B cell (primary cell): ENCODE measurements around the gene TBATA. TPM values are rescaled to one million over a fixed set of nuclear protein-coding genes. Genes with fewer than 3 reads are reported as not detected.

ENCODE experiments used
- ATAC-seq: fragments of 200-7000 bp; cut with Tn5 transposase; one replicate; pipeline ENCODE4 v1.10.0; 2021; ENCODE audit warnings: low read depth, mild to moderate bottlenecking, moderate number of reproducible peaks, moderate library complexity
- CTCF ChIA-PET: fragments of 350-600 bp; sonication (Branson Sonifier 250); formaldehyde crosslinking; loops from one replicate; lab custom pipeline; 2021; ENCODE audit warnings: antibody characterized with exemption, inconsistent platforms; lab: Charles Lee
- POLR2A ChIA-PET: fragments of 350-600 bp; sonication (Branson Sonifier 250); formaldehyde crosslinking; loops from one replicate; lab custom pipeline; 2021; ENCODE audit warnings: antibody characterized with exemption; lab: Charles Lee
- DNase-seq: peaks from one replicate; pipeline ENCODE4 v3.0.0; 2013
- H2AFZ ChIP-seq: 2 replicates; pipeline ENCODE4 v1.6.1; 2012; ENCODE audit warnings: mild to moderate bottlenecking, low read depth, low read length; ENCODE audit not compliant: insufficient read depth, poor library complexity, severe bottlenecking
- H3K27ac ChIP-seq, 2 donors: 1 replicate in 1 of 2; 2 replicates in 1 of 2; pipeline ENCODE4 v1.5.1; 2012 to 2013; ENCODE audit warnings: low read length in 2 of 2, mild to moderate bottlenecking in 2 of 2, moderate library complexity in 1 of 2
- H3K27me3 ChIP-seq, 4 experiments: fragments of 200-600 bp in 1 of 4; sonication (generic) in 1 of 4; replicated peaks in 1 of 4; 1 replicate in 2 of 4; 2 replicates in 2 of 4; pipeline versions ENCODE4 v1.6.1 to v1.7.0; 2013 to 2016; ENCODE audit warnings: low read length in 3 of 4, mild to moderate bottlenecking in 2 of 4, mixed read lengths in 1 of 4, moderate library complexity in 1 of 4; ENCODE audit not compliant: insufficient read depth in 4 of 4, control insufficient read depth in 3 of 4; ENCODE audit errors: control extremely low read depth in 1 of 4
- H3K36me3 ChIP-seq, 2 experiments: replicated peaks in 1 of 2; 1 replicate in 1 of 2; 2 replicates in 1 of 2; pipeline versions ENCODE4 v1.6.1 to v1.7.1; 2013; ENCODE audit warnings: low read length in 1 of 2; ENCODE audit not compliant: insufficient read depth in 2 of 2, control insufficient read depth in 1 of 2; ENCODE audit errors: control extremely low read depth in 1 of 2, extremely low read depth in 1 of 2
- H3K4me1 ChIP-seq, 2 donors: fragments of 200-600 bp in 1 of 2; sonication (generic) in 1 of 2; 1 replicate in 1 of 2; 2 replicates in 1 of 2; pipeline versions ENCODE4 v1.5.1 to v1.6.1; 2013 to 2017; ENCODE audit warnings: low read length in 2 of 2; ENCODE audit not compliant: control insufficient read depth in 2 of 2, insufficient read depth in 2 of 2
- H3K4me2 ChIP-seq: replicated peaks from 2 replicates; pipeline ENCODE3; 2012; ENCODE audit warnings: mild to moderate bottlenecking, low read depth, low read length; ENCODE audit not compliant: poor library complexity, severe bottlenecking
- H3K4me3 ChIP-seq, 5 experiments: fragments of 200-600 bp in 1 of 5; sonication (generic) in 1 of 5; 1 replicate in 3 of 5; 2 replicates in 2 of 5; pipeline versions ENCODE4 v1.5.1 to v1.7.0; 2011 to 2016; ENCODE audit warnings: low read length in 4 of 5, mild to moderate bottlenecking in 4 of 5, low read depth in 2 of 5, control low read depth in 1 of 5, moderate library complexity in 1 of 5; ENCODE audit not compliant: insufficient read depth in 1 of 5; ENCODE audit errors: control extremely low read depth in 1 of 5, extremely low read depth in 1 of 5
- H3K79me2 ChIP-seq: fragments of 200-600 bp; sonication (generic); one replicate; pipeline ENCODE4 v1.6.0; 2016; ENCODE audit warnings: low read length; ENCODE audit not compliant: control insufficient read depth, insufficient read depth
- H3K9ac ChIP-seq: fragments of 200-600 bp; sonication (generic); 2 replicates; pipeline ENCODE4 v1.6.1; 2017; ENCODE audit warnings: mild to moderate bottlenecking, low read length, moderate library complexity
- H3K9me3 ChIP-seq, 3 donors: one replicate each; pipeline versions ENCODE4 v1.6.1 to v1.7.1; 2013; ENCODE audit warnings: low read length in 2 of 3; ENCODE audit not compliant: control insufficient read depth in 2 of 3, insufficient read depth in 1 of 3; ENCODE audit errors: control extremely low read depth in 1 of 3
- H4K20me1 ChIP-seq: 2 replicates; pipeline ENCODE4 v1.6.0; 2012; ENCODE audit warnings: mild to moderate bottlenecking, low read length; ENCODE audit not compliant: insufficient read depth, control insufficient read depth, poor library complexity, severe bottlenecking
- H3K27ac Mint-ChIP-seq: one replicate; pipeline ENCODE4 v1.8.0; 2021; ENCODE audit warnings: mixed read lengths
- H3K27me3 Mint-ChIP-seq: one replicate; pipeline ENCODE4 v1.8.0; 2021; ENCODE audit warnings: mixed read lengths
- H3K4me1 Mint-ChIP-seq: one replicate; pipeline ENCODE4 v1.8.0; 2021; ENCODE audit warnings: mixed read lengths
- H3K4me3 Mint-ChIP-seq: one replicate; pipeline ENCODE4 v1.8.0; 2021; ENCODE audit warnings: mixed read lengths
- H3K9me3 Mint-ChIP-seq: one replicate; pipeline ENCODE4 v1.8.0; 2022; ENCODE audit warnings: mixed read lengths; ENCODE audit not compliant: insufficient read depth
- EZH2 ChIP-seq: IDR thresholded peaks from 2 replicates; pipeline ENCODE4 v1.6.1; 2012; ENCODE audit warnings: borderline replicate concordance, low read depth, mild to moderate bottlenecking, moderate library complexity, low read length; ENCODE audit not compliant: insufficient read depth, poor library complexity, severe bottlenecking
- WGBS: methylation state at CpG from one replicate; pipeline ENCODE4 v1.1.5; 2013; ENCODE audit warnings: missing lambda C conversion rate; ENCODE audit not compliant: insufficient coverage; 5-methylcytosine and 5-hydroxymethylcytosine counted together
- intact Hi-C: fragments of 100-400 bp; cut with micrococcal nuclease; formaldehyde crosslinking; loops from one replicate; pipeline ENCODE4 v1.10.0; 2022
- polyA plus RNA-seq: library from polyadenylated mRNA; depleted of rRNA; stranded (reverse); fragments of >200 nt; gene quantifications from 2 replicates; pipeline ENCODE4 v1.2.3, GENCODE V29; 2012
- total RNA-seq, 2 donors: library from RNA; stranded (reverse); fragments of 120-200 nt in 1 of 2; gene quantifications; 1 replicate in 1 of 2; 2 replicates in 1 of 2; pipeline versions ENCODE4 v1.2.3 to v1.2.4, GENCODE V29; 2013 to 2022
- TF ChIP-seq, protein P1 (sequence below): fragments of 200-600 bp; IDR thresholded peaks from one replicate; pipeline ENCODE4 v1.8.0; 2022; ENCODE audit warnings: antibody characterized with exemption, mild to moderate bottlenecking

The TBATA gene
- total and polyA plus RNA-seq, 2 donors (not counting 1 experiment from before 2014, with no cell fraction given): not detected

DNA sequence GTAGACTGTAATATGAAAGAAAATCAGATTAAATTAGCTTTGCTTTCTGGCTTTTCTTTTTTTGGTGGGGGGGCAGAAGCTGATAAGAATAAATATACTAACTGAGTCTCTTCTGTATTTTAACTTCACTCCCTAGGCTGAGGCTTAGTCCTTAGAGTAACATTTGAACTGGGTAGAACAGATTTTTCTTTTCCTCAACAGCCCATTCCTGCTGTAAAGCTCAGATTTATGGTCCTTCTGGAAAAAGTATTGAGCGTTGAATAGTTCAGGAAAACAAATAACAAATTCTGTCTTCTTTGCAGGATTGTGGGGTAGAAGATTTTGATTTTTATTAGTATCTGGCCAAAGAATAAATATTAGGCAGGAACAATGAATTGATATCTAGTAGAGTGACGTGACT is 48.4 kb upstream of the TBATA start:
- Histone ChIP-seq H3K4me1 (no peaks in the 10 kb centered on the region), H3K27ac (no peak overlapping the region), H3K27me3 (no peaks in the 10 kb centered on the region), H3K36me3 (peaks cover 3 to 12% of the 10 kb centered on the region in 2 experiments), H3K4me3 (no peak overlapping the region), H3K9me3 (peaks cover 0 to 5% (median 4%) of the 10 kb centered on the region in 3 donors), H4K20me1 (peaks cover 26% of the 10 kb centered on the region), H3K9ac (no peak overlapping the region), H3K79me2 (peaks cover 55% of the 10 kb centered on the region), H3K4me2 (no peak overlapping the region), H2AFZ (no peak overlapping the region)
- peaks cover 5% of the 10 kb centered on the region for H3K4me1 Mint-ChIP-seq
- intact Hi-C loops: no loop called here
- CTCF ChIA-PET: interaction anchor here (1.5 kb wide), 1 partner anchor 372 kb away, joined by 3 read pairs; no protein-coding TSS in a partner anchor
- POLR2A ChIA-PET: no interaction called here
- no peak overlapping the region for H3K27ac Mint-ChIP-seq
- 100% methylated on average over 1 of the region's 2 CpGs for WGBS
- no peaks in the 10 kb centered on the region for H3K9me3 Mint-ChIP-seq
- no peaks in the 10 kb centered on the region for H3K27me3 Mint-ChIP-seq
- ATAC-seq (no peak), DNase-seq (no peak)
- no peak for TF ChIP-seq EZH2
- TF ChIP-seq, protein P1, sequence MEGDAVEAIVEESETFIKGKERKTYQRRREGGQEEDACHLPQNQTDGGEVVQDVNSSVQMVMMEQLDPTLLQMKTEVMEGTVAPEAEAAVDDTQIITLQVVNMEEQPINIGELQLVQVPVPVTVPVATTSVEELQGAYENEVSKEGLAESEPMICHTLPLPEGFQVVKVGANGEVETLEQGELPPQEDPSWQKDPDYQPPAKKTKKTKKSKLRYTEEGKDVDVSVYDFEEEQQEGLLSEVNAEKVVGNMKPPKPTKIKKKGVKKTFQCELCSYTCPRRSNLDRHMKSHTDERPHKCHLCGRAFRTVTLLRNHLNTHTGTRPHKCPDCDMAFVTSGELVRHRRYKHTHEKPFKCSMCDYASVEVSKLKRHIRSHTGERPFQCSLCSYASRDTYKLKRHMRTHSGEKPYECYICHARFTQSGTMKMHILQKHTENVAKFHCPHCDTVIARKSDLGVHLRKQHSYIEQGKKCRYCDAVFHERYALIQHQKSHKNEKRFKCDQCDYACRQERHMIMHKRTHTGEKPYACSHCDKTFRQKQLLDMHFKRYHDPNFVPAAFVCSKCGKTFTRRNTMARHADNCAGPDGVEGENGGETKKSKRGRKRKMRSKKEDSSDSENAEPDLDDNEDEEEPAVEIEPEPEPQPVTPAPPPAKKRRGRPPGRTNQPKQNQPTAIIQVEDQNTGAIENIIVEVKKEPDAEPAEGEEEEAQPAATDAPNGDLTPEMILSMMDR: no peak
- H3K4me3 Mint-ChIP-seq: no peak overlapping the region

DNA sequence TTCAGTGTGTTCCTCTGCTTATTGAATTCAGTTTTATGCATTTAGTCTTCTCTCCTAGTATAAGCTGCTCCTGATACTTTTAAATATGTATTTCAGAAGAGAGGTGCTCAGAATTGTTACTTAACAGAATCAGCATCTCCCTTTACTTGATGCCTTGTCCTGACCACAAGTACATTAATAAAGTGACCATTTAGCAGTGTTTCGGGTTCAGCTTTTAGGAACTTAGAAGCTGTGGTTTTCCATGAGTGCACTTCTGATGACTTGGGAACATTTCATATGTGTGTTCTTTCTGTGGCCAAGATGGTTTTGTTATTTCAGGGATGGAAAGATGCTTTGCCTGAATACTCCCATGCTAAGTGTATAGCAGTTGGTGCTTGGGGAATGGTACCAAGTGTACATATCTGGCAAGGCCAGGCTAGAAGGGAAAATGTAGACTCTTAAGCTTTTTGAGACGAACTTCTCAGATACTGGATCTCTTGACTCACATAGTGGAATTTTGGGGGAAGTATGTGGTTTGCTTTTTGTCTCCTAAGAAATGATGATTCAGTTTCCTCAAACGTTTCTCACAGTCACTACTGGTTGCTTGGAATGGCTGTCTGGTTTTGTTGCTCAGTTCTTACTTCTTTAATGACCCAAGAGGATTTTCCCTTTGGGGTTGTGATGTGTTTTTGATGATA is 47.8 kb upstream of the TBATA start:
- Histone ChIP-seq H4K20me1 (peaks cover 26% of the 10 kb centered on the region), H3K36me3 (peaks cover 3 to 16% of the 10 kb centered on the region in 2 experiments), H3K9me3 (peaks cover 0 to 5% (median 4%) of the 10 kb centered on the region in 3 donors), H3K27me3 (no peaks in the 10 kb centered on the region), H3K4me2 (no peak overlapping the region), H3K79me2 (peaks cover 50% of the 10 kb centered on the region), H3K4me3 (no peak overlapping the region), H3K27ac (no peak overlapping the region), H3K4me1 (no peaks in the 10 kb centered on the region), H3K9ac (no peak overlapping the region), H2AFZ (no peak overlapping the region)
- intact Hi-C loops: no loop called here
- Mint-ChIP-seq H3K27me3 (no peaks in the 10 kb centered on the region), H3K9me3 (no peaks in the 10 kb centered on the region), H3K4me3 (no peak overlapping the region), H3K4me1 (peaks cover 5% of the 10 kb centered on the region), H3K27ac (no peak overlapping the region)
- ATAC-seq: no peak
- DNase-seq: no peak
- CTCF ChIA-PET: interaction anchor here (0.9 to 1.5 kb wide), 2 partner anchors 48 to 372 kb away, joined by 3 read pairs; no protein-coding TSS in a partner anchor
- TF ChIP-seq EZH2: no peak
- TF ChIP-seq, protein P1: no peak
- WGBS: 57% methylated on average over 2 of the region's 3 CpGs
- POLR2A ChIA-PET: no interaction called here
